ENCODE data around the gene CPT1A.

Gene CPT1A

GRCh38 chr11:68761801-68762200, 79.9 kb downstream of the CPT1A start:
- Histone ChIP-seq H3K4me1 (ENCODE audit: control insufficient read depth, insufficient read depth, low read length) (no peaks in the 10 kb centered on the region), H3K36me3 (ENCODE audit: control insufficient read depth, insufficient read depth, low read length) (peaks cover 6% of the 10 kb centered on the region), H3K27me3 (ENCODE audit: control insufficient read depth, insufficient read depth, low read length) (no peaks in the 10 kb centered on the region), H3K4me3 (ENCODE audit: low read length) (no peak overlapping the region), H3K9me3 (ENCODE audit: control insufficient read depth, low read length) (no peaks in the 10 kb centered on the region), H3K9ac (ENCODE audit: low read length) (no peak overlapping the region)

- H3K36me3 ChIP-seq (ENCODE audit: control insufficient read depth, insufficient read depth, low read length), result peaks cover 6% of the 10 kb centered on the region
- no peak overlapping the region for H3K4me3 ChIP-seq (ENCODE audit: low read length)
- no peaks in the 10 kb centered on the region for H3K9me3 ChIP-seq (ENCODE audit: control insufficient read depth, low read length)
- H3K9ac ChIP-seq (ENCODE audit: low read length), result no peak overlapping the region
- H3K4me1 ChIP-seq (ENCODE audit: control insufficient read depth, insufficient read depth, low read length), result no peaks in the 10 kb centered on the region
- no peaks in the 10 kb centered on the region for H3K27me3 ChIP-seq (ENCODE audit: control insufficient read depth, insufficient read depth, low read length)
Measured at GRCh38 chr11:68759991-68760390, 81.7 kb downstream of the CPT1A start.

- Histone ChIP-seq H3K9ac (ENCODE audit: low read length) (no peak overlapping the region), H3K4me3 (ENCODE audit: low read length) (no peak overlapping the region), H3K27me3 (ENCODE audit: control insufficient read depth, insufficient read depth, low read length) (no peaks in the 10 kb centered on the region), H3K36me3 (ENCODE audit: control insufficient read depth, insufficient read depth, low read length) (peaks cover 6% of the 10 kb centered on the region), H3K9me3 (ENCODE audit: control insufficient read depth, low read length) (no peaks in the 10 kb centered on the region), H3K4me1 (ENCODE audit: control insufficient read depth, insufficient read depth, low read length) (no peaks in the 10 kb centered on the region)
Measured at GRCh38 chr11:68757711-68758110, 84.0 kb downstream of the CPT1A start.

GRCh38 chr11:68756171-68756766, 85.4 kb downstream of the CPT1A start:
- Histone ChIP-seq H3K4me3 (ENCODE audit: low read length) (no peak overlapping the region), H3K36me3 (ENCODE audit: control insufficient read depth, insufficient read depth, low read length) (no peaks in the 10 kb centered on the region), H3K27me3 (ENCODE audit: control insufficient read depth, insufficient read depth, low read length) (no peaks in the 10 kb centered on the region), H3K9ac (ENCODE audit: low read length) (no peak overlapping the region), H3K4me1 (ENCODE audit: control insufficient read depth, insufficient read depth, low read length) (no peaks in the 10 kb centered on the region), H3K9me3 (ENCODE audit: control insufficient read depth, low read length) (no peaks in the 10 kb centered on the region)

DNA sequence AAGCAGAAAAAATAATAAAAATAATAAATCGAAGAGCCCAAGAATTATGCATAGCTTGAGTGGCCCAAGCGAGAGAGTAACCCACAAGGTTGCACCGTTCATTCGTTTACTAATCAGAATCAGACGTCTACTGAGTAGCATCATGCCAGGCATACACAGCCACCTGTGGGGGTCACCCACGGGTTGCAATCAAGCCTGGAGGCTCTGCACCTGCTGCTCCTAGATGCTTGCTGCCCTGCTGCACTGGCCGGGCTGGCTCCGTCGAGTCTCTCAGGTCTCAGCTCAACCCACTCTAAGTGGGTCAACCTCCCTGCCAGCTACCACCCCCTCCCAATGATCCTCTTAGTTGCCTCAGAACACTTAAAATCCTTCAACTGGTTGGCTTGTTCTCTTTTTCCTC, 88.4 kb downstream of the CPT1A start:
- no peaks in the 10 kb centered on the region for H3K27me3 ChIP-seq (ENCODE audit: control insufficient read depth, insufficient read depth, low read length)

DNA sequence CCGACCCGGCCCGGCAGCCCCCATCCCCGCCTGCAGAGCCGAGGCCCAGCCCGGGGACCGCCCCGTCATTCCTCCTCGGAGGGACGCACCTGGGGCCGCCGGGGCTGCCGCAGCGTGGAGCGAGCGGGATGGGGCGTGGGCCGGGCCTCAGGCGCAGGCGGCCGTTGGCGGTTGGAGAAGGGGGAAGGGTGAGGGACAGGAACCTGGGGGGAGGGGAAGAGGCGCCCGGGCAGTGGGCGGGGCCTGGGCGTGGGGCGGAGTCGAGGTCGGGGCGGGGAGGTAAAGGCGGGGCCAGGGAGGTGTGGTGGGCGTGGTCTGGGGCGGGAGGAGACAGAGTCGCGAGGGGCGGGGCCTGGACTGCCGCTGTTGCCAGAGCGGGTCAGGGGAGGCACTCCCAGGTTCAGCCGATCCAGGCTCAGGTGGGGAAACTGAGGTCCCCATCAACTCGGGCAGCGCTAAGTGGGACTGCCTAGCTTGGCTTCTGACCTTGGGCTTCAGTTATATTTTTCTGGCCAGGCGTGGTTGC, 90.3 kb downstream of the CPT1A start, which contains the start of gene TESMIN:
TESMIN (minus strand) TSS at position 190 of the 526 bp plus-strand sequence. CDS start 860 bp downstream, outside the sequence.
- no peaks in the 10 kb centered on the region for H3K9me3 ChIP-seq (ENCODE audit: control insufficient read depth, low read length)
- H3K9ac ChIP-seq (ENCODE audit: low read length), result no peak within 1 kb of the TSS
- no peak within 1 kb of the TSS for H3K4me3 ChIP-seq (ENCODE audit: low read length)
- H3K27me3 ChIP-seq (ENCODE audit: control insufficient read depth, insufficient read depth, low read length), result no peaks in the 10 kb centered on the region
- H3K36me3 ChIP-seq (ENCODE audit: control insufficient read depth, insufficient read depth, low read length), result no peaks in the 10 kb centered on the region
- no peaks in the 10 kb centered on the region for H3K4me1 ChIP-seq (ENCODE audit: control insufficient read depth, insufficient read depth, low read length)

More for the DNA sequence above, 88.4 kb downstream of the CPT1A start:
- H3K9ac ChIP-seq (ENCODE audit: low read length), result no peak overlapping the region
- H3K4me1 ChIP-seq (ENCODE audit: control insufficient read depth, insufficient read depth, low read length), result no peaks in the 10 kb centered on the region
- H3K4me3 ChIP-seq (ENCODE audit: low read length), result no peak overlapping the region
- H3K9me3 ChIP-seq (ENCODE audit: control insufficient read depth, low read length), result no peaks in the 10 kb centered on the region
- H3K36me3 ChIP-seq (ENCODE audit: control insufficient read depth, insufficient read depth, low read length), result no peaks in the 10 kb centered on the region

- no peaks in the 10 kb centered on the region for H3K9me3 ChIP-seq (ENCODE audit: control insufficient read depth, low read length)
- H3K27me3 ChIP-seq (ENCODE audit: control insufficient read depth, insufficient read depth, low read length), result no peaks in the 10 kb centered on the region
- H3K4me3 ChIP-seq (ENCODE audit: low read length), result no peak overlapping the region
- no peaks in the 10 kb centered on the region for H3K4me1 ChIP-seq (ENCODE audit: control insufficient read depth, insufficient read depth, low read length)
- H3K9ac ChIP-seq (ENCODE audit: low read length), result no peak overlapping the region
- H3K36me3 ChIP-seq (ENCODE audit: control insufficient read depth, insufficient read depth, low read length), result no peaks in the 10 kb centered on the region
Measured at GRCh38 chr11:68751004-68751325, 90.8 kb downstream of the CPT1A start.

GRCh38 chr11:68750195-68751003, 91.3 kb downstream of the CPT1A start:
- H3K9me3 ChIP-seq (ENCODE audit: control insufficient read depth, low read length), result no peaks in the 10 kb centered on the region
- no peaks in the 10 kb centered on the region for H3K36me3 ChIP-seq (ENCODE audit: control insufficient read depth, insufficient read depth, low read length)
- H3K4me3 ChIP-seq (ENCODE audit: low read length), result no peak overlapping the region
- no peaks in the 10 kb centered on the region for H3K27me3 ChIP-seq (ENCODE audit: control insufficient read depth, insufficient read depth, low read length)
- H3K9ac ChIP-seq (ENCODE audit: low read length), result no peak overlapping the region
- no peaks in the 10 kb centered on the region for H3K4me1 ChIP-seq (ENCODE audit: control insufficient read depth, insufficient read depth, low read length)

DNA sequence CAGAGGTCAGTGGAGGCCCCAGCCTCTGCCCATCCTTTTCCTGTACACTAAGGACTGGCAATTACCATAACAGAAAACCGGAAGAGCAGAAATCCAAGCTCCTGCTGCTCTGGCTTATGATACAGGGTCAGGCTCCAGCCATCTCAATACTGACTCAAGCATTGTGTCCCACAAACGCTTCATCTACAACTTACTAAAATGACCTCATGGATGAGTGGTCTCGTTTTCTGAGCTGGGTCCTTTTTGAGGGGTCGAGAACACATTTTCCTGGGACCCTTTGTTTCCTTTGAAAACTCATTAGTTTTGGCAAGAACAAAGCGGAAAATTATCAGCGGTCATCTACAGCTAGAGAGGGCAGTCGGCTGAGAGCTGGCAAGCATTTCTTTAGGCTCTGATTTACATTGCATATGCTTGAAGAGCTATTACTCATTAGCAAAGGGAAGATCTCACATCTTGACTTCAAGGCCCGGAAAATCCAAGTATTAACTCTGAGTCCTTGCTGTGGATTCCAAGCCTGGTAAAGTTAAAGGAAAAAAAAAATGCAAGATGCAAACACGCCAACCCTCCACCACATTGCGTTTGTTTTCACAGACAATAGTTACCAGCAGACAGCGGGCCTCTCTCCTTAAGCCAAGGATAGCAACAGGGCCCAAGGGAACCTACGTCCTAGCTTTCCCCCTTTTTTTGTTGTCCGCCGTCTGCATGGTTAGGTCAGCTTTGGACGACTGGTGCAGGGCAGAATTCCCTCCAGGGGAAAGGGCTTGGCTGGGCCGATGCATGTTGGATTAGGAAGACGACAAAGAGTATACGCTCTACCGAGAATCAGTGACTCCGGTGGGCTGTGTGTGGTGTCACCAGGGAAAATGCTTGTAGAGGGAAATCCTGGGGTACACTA, 92.2 kb downstream of the CPT1A start:
- Histone ChIP-seq H3K9ac (ENCODE audit: low read length) (no peak overlapping the region), H3K9me3 (ENCODE audit: control insufficient read depth, low read length) (no peaks in the 10 kb centered on the region), H3K4me3 (ENCODE audit: low read length) (no peak overlapping the region), H3K36me3 (ENCODE audit: control insufficient read depth, insufficient read depth, low read length) (no peaks in the 10 kb centered on the region), H3K27me3 (ENCODE audit: control insufficient read depth, insufficient read depth, low read length) (no peaks in the 10 kb centered on the region), H3K4me1 (ENCODE audit: control insufficient read depth, insufficient read depth, low read length) (no peaks in the 10 kb centered on the region)

DNA sequence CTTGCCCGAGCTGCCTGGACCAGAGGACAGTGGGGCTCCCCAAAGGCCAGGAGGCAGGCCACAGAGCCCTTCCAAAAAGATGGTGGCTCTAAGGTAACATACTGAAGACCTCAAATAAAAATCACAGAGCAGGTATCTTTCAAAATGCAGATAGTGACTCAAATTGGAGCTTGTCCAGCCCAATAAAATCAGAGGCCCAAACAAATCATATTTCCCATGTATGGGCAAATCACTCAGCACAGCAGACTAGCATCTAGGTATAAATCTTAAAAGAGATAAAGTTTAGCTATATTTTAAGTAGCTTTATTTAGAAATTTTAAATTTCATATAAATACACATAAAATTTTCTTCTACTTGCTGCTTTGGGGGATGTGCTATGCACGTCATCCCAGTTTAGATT, 93.7 kb downstream of the CPT1A start:
- H3K4me3 ChIP-seq (ENCODE audit: low read length), result no peak overlapping the region
- H3K4me1 ChIP-seq (ENCODE audit: control insufficient read depth, insufficient read depth, low read length), result no peaks in the 10 kb centered on the region
- H3K36me3 ChIP-seq (ENCODE audit: control insufficient read depth, insufficient read depth, low read length), result no peaks in the 10 kb centered on the region
- H3K9me3 ChIP-seq (ENCODE audit: control insufficient read depth, low read length), result no peaks in the 10 kb centered on the region
- no peak overlapping the region for H3K9ac ChIP-seq (ENCODE audit: low read length)
- H3K27me3 ChIP-seq (ENCODE audit: control insufficient read depth, insufficient read depth, low read length), result no peaks in the 10 kb centered on the region

GRCh38 chr11:68743539-68743938, 98.2 kb downstream of the CPT1A start:
- Histone ChIP-seq H3K36me3 (ENCODE audit: control insufficient read depth, insufficient read depth, low read length) (no peaks in the 10 kb centered on the region), H3K9ac (ENCODE audit: low read length) (no peak overlapping the region), H3K4me1 (ENCODE audit: control insufficient read depth, insufficient read depth, low read length) (no peaks in the 10 kb centered on the region), H3K9me3 (ENCODE audit: control insufficient read depth, low read length) (no peaks in the 10 kb centered on the region), H3K4me3 (ENCODE audit: low read length) (no peak overlapping the region), H3K27me3 (ENCODE audit: control insufficient read depth, insufficient read depth, low read length) (no peaks in the 10 kb centered on the region)

DNA sequence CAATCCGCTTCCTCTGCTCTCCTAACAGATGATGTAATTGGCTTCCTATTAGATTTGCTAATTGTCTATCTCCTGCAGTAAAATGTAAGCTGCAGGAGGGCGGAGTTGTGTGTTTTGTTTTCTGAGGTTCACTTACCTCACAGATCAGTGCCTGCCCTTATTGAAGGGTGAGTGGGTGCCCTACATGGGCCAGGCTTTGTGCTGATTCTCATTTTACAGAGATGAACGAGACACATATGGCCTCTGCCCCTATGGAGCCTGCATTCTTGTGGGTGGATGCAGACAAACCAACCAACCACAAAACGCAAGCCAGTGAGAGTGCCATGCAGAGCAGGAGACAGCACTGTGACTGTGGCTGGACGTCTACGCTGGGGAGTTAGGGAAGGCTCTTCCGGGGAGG, 100.3 kb downstream of the CPT1A start:
- no peak overlapping the region for H3K9ac ChIP-seq (ENCODE audit: low read length)
- H3K36me3 ChIP-seq (ENCODE audit: control insufficient read depth, insufficient read depth, low read length), result no peaks in the 10 kb centered on the region
- H3K4me3 ChIP-seq (ENCODE audit: low read length), result no peak overlapping the region
- H3K9me3 ChIP-seq (ENCODE audit: control insufficient read depth, low read length), result no peaks in the 10 kb centered on the region
- no peaks in the 10 kb centered on the region for H3K27me3 ChIP-seq (ENCODE audit: control insufficient read depth, insufficient read depth, low read length)
- H3K4me1 ChIP-seq (ENCODE audit: control insufficient read depth, insufficient read depth, low read length), result no peaks in the 10 kb centered on the region
